ENCODE data around the gene NPEPL1.

The NPEPL1 gene

GRCh38 chr20:58702161-58702510, 9.5 kb downstream of the NPEPL1 start:
- no peak for DNase-seq

GRCh38 chr20:58702859-58703648, 10.5 kb downstream of the NPEPL1 start:
- no peak for DNase-seq

DNA sequence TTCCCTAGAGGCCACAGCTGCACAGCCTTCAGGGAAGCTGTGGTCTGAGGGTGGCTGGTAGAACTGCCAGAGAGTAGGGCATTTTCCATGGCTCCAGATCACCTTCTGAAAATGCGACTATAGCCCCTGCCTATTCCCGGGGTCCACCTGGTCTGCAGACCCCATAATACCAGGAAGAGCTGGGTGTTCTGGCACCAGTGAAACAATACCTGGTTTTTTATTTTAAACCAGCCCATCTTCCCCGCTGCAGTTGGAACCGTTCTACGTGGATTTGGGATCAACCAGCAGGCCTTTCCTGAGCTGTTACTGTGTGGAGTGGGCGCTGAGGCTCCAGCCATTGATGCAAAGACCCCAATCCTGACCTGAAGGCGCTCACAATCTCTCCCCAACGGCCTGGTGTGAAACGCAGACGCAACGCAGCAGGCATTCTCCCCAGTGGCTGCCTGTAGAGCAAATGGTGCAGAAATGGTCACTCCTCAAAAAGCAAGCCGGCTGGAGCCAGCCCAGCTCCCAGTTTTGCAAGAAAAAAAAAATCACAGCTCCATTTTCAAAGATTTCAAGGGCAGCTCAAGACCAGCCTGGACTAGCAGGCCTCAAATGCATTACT, 11.3 kb downstream of the NPEPL1 start:
- DNase-seq = no peak

- no peak for DNase-seq
Observed at GRCh38 chr20:58705208-58705926, 12.8 kb downstream of the NPEPL1 start.

- DNase-seq = peak; percentile 48
Observed at GRCh38 chr20:58706150-58706892, 13.7 kb downstream of the NPEPL1 start.

GRCh38 chr20:58706975-58707681, 14.5 kb downstream of the NPEPL1 start:
- peak; percentile 53 for DNase-seq

- no peak for DNase-seq
Observed at GRCh38 chr20:58707770-58708169, 15.2 kb downstream of the NPEPL1 start.

- DNase-seq = peak; percentile 62
Observed at GRCh38 chr20:58708246-58708931, 15.8 kb downstream of the NPEPL1 start.

GRCh38 chr20:58709013-58709702, 16.6 kb downstream of the NPEPL1 start:
- no peak for DNase-seq

- DNase-seq = peak; percentile 43
Observed at GRCh38 chr20:58709703-58710039, 17.1 kb downstream of the NPEPL1 start.

DNA sequence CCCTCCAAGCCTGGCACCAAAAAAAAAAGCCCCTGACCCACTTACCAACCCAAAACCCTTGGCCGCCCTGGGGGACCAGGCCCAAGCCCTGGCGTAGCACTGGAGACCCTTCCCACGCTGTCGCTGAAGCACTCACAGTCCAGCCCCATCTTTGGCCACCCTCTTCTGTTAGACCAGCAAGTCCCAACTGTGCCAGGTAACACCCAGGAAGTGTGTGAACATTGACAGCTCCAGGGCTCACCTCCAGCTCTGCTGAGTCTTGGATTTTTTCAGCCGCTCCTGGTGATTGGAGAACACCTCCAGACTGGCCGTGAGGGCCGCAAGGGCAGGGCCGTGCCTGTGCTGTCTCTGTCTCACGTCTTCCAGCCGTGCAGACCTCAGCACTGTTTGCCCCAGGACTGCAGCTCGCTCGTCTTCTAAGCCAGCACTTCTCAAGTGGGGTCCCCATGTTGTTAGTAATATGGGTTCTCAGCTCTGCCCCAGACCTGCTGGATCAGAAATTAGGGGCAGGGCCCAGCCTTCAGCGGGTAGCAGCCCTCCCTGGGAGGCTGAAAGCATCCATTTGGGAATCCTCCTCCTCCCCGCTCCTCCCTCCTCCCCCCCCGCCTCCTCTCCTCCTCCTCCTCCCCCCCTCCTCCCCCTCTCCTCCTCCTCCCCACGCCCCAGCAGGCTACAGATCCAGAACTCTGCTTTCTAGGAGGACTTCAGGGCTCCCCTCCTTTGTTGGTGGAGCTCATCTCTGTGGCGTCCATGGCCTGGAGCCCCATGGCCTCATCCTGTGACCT, 18.1 kb downstream of the NPEPL1 start:
- DNase-seq = peak; percentile 47

DNA sequence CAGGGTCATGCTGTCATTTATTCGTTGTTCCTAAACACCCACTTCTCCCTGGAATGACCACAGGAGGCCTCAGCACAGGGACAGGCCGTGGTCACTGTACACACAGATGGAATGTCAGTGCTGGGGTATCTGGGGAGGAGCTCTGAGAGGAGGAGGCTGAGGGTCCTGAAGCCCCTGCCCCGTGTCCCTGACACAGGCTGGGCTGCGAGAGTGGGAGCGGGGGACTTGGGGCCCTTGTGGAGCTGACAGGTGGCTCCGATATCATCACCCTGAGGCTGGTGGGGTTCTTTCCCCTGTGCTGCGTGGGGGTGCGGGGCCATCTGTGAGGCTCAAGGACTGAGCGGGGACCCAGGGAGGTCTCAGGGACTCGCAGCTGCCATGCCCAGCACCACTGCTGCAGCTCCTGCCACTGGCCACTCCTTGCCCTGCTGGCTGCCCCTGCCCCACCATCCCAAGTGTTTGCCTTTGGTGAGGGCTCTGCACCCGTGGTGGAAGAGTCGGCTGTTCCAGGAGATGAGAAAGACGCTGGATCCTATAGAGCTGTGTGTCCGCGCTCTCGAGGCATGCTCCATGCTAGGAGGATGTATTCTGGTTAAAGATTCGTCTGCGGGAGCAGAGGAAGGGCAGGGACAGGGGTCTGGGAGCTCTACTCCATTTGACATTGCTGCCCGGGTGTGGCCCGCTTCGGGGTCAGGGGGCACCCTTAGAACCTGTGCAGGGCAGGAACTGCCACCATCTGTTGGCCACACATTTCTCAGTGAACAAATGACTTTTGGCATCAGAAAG, 18.9 kb downstream of the NPEPL1 start:
- peak; percentile 54 for DNase-seq

DNA sequence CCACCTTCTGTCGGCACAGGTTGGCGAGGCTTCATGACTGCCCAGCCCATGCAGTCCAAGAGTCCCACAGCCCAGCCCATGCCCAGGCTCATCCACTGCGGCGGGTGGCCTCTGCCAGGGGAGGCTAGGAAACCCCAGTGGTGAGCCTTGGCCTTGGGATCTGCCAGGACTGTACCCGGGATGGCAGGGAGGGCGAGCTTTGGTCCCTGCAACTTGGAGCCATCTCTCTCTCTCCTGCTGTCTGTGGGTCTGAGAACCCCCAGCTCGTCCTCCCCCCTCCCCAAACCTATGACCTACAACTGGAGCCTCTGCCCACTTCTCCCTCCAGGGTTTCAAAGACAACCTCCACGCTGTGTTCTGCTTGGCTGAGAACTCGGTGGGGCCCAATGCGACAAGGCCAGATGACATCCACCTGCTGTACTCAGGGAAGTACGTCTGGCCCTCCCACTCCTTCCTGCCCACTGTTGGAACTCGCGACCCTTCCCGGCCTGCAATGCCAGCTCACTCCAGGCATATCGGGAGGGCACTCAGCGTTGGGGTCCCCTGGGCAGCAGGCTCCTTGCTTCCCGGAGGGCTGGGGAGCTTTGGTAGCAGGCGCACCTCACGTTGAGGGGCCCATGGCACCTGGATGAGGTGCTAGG, 19.7 kb downstream of the NPEPL1 start:
- DNase-seq = peak; percentile 53

DNA sequence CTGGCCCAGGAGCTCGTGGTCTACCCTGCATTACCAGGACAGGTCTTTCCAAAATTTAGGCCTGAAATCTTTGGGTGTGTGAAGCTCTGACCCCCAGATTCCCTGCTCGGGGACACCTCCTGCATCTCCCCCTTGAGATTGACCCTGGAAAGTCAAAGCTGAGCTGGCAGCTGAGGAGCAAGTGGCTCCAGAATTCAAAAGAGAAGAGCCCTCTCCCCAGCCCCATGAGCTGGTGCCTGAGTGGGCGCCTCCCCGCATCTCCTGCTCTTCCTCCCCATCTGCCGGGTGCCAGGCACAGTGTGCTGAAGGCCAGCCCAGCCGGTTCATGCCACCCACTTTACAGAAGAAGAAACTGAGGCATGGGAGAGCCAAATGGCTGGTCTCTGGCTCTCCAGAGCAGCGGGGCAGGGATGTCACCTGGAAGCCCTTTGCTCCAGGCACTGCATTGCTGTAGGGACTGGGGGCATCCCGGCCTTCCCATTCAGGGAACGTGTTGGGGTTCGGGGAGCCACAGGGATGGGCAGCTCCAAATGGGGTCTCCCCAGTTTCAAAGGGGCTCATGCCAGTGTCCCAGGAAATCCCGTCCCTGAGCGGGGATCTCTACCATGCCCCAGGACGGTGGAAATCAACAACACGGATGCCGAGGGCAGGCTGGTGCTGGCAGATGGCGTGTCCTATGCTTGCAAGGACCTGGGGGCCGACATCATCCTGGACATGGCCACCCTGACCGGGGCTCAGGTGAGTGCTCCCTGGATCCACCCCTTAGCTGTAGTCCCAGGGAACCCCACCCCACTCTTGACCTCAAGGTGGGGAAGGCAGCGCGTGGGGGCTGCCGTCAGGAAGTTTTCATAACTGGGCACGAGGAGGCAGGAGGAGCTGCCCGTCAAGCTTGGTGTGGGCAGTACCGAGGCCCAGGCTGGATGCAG, 20.5 kb downstream of the NPEPL1 start:
- DNase-seq = peak; percentile 46

- DNase-seq = peak; percentile 58
Observed at GRCh38 chr20:58713801-58714339, 21.3 kb downstream of the NPEPL1 start.

DNA sequence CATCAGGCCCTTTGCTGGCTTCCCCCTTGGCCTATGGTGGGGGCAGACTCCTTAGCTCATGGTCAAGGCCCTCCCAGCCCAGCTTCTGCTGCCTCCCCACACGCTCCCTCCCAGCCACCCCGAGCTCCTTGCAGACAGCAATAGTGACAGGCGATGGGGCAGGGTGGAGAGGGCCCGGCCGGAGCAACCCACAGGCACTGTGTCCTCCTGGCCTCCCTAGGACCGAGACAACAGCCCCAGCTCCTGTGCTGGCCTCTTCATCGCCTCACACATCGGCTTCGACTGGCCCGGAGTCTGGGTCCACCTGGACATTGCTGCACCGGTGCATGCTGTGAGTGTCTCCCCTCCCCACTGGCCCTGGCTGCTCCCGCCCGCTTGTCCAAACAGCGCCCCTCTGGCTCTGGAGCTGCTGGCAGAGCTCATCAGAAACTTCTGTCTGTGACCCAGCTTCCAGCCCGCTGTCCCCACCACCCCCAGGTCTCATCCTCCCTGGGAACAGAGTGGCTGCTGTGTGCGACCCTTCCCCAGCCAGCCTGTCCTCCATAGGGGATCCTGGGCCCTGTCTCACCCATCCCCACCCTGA, 21.8 kb downstream of the NPEPL1 start:
- peak; percentile 57 for DNase-seq

DNA sequence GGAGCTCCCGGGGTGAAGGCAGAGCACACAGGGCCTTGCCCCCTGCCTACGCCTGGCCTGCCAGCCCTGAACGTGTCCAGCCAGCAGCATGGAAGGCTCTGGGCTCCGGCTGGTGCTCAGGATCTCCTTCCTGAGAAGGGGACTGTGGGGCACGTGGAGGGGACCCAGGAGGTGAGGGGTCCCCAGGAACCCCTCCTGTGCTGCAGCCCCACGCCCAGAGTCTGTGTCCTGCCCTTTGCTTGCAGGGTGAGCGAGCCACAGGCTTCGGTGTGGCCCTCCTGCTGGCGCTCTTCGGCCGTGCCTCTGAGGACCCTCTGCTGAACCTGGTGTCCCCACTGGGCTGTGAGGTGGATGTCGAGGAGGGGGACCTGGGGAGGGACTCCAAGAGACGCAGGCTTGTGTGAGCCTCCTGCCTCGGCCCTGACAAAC, 22.3 kb downstream of the NPEPL1 start:
- peak; percentile 49 for DNase-seq

All from activated effector memory CD4-positive, alpha-beta T cell treated with anti-CD3 and anti-CD28 coated beads, Interleukin-2, amount 50 U/mL, for 16 hours (primary cell).